Activated T-cell treated with anti-CD3 and anti-CD28 coated beads, Interleukin-2, amount 50 U/mL, for 72 hours (primary cell): ENCODE data around the gene KCNAB3. TPM values are rescaled to one million over a fixed set of nuclear protein-coding genes. Genes with fewer than 3 reads are reported as not detected.

Source experiments
- ATAC-seq, 2 donors: fragments of 150-1000 bp; cut with Tn5 transposase; replicated peaks in 1 of 2; 2 replicates each; pipeline ENCODE4 v1.10.0; 2021; ENCODE audit warnings: moderate library complexity in 2 of 2, mild to moderate bottlenecking in 1 of 2
- DNase-seq, 2 donors: peaks; one replicate each; pipeline ENCODE4 v3.0.0; 2021 to 2022; ENCODE audit warnings: mixed read lengths in 1 of 2
- H3K27ac Mint-ChIP-seq: one replicate; pipeline ENCODE4 v1.8.0; 2022; ENCODE audit warnings: mild to moderate bottlenecking, moderate library complexity, mixed read lengths
- H3K27me3 Mint-ChIP-seq: one replicate; pipeline ENCODE4 v1.8.0; 2022; ENCODE audit warnings: low read depth, mixed read lengths
- H3K36me3 Mint-ChIP-seq, 2 donors: one replicate each; pipeline ENCODE4 v1.8.0; 2022; ENCODE audit warnings: mixed read lengths in 2 of 2, mild to moderate bottlenecking in 1 of 2; ENCODE audit not compliant: insufficient read depth in 2 of 2
- H3K4me1 Mint-ChIP-seq: one replicate; pipeline ENCODE4 v1.8.0; 2022; ENCODE audit warnings: low read depth, mixed read lengths
- H3K4me3 Mint-ChIP-seq, 2 donors: one replicate each; pipeline ENCODE4 v1.8.0; 2022; ENCODE audit warnings: mild to moderate bottlenecking in 2 of 2, mixed read lengths in 2 of 2, moderate library complexity in 2 of 2
- H3K9me3 Mint-ChIP-seq, 2 donors: one replicate each; pipeline ENCODE4 v1.8.0; 2022; ENCODE audit warnings: mixed read lengths in 2 of 2
- total RNA-seq, 2 donors: library from RNA; stranded (reverse); gene quantifications; one replicate each; pipeline ENCODE4 v1.2.3, GENCODE V29; 2022

The KCNAB3 gene
- total RNA-seq, 2 donors from 2014 or later: 10.2 to 10.3 TPM

DNA sequence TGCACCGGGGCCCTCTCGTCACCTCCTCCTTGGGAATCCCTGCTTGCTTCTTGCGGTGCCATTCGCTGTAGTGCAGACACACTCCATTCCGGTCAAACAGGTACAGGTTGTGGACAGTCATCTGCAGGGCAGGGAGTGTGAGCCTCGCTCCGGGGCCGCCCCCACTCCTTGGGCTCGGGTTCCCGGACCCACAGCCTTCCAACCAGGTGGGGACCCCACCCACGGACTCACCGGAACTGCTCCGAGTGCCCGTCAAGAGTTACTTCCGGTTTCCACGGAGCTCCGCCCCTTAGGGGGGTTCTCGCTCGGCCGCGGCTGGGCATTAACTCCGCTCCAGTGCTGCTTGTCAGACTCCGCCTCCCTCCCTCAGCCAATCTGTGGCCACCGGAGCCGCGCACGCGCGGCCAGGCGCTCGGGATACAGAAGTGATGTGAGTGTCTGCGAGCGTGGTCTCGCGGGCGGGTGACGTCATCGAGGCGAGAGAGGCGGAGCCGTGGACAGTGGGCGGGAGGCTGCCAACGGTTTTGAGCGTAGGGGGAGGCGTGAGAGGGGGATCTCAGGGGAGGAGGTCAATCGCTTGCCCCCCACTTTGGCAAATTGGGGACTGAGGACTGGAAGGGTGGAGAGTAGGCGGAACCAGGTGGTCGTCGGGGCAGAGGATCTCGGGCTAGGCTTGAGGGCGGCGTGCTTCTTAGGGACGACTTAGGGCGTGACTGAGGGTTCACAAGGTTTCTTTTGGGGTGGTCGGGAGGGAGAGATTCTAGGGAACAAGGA is 2.2 kb upstream of the KCNAB3 start, which contains the start of the genes CNTROB and TRAPPC1:
TSS of gene CNTROB (plus strand) at position 498 of the 774 bp plus-strand sequence. CDS start 874 bp downstream, outside the sequence.
TSS of gene TRAPPC1 (minus strand) at position 238 of the 774 bp plus-strand sequence. CDS start at position 121, 117 bp downstream.
- peaks cover 7% of the 10 kb centered on the region in 2 donors for H3K36me3 Mint-ChIP-seq
- ATAC-seq (peak; percentile 96 to 97), DNase-seq (peak; percentile 100)
- no peaks in the 10 kb centered on the region for H3K9me3 Mint-ChIP-seq
- no peaks in the 10 kb centered on the region for H3K27me3 Mint-ChIP-seq
- H3K27ac Mint-ChIP-seq: peak within 1 kb of the TSS; percentile 72
- H3K4me3 Mint-ChIP-seq: peak within 1 kb of the TSS; percentile 87 to 96
- peaks cover 52% of the 10 kb centered on the region for H3K4me1 Mint-ChIP-seq

- DNase-seq (no peak), ATAC-seq (no peak)
- no peak overlapping the region for H3K27ac Mint-ChIP-seq
- H3K9me3 Mint-ChIP-seq: no peaks in the 10 kb centered on the region
- H3K4me1 Mint-ChIP-seq: peaks cover 51% of the 10 kb centered on the region
- H3K36me3 Mint-ChIP-seq: peaks cover 5 to 7% of the 10 kb centered on the region in 2 donors
- H3K27me3 Mint-ChIP-seq: no peaks in the 10 kb centered on the region
- H3K4me3 Mint-ChIP-seq: peak overlapping the region; percentile 87 to 96
Observed at GRCh38 chr17:7930841-7931631, 1.4 kb upstream of the KCNAB3 start.

DNA sequence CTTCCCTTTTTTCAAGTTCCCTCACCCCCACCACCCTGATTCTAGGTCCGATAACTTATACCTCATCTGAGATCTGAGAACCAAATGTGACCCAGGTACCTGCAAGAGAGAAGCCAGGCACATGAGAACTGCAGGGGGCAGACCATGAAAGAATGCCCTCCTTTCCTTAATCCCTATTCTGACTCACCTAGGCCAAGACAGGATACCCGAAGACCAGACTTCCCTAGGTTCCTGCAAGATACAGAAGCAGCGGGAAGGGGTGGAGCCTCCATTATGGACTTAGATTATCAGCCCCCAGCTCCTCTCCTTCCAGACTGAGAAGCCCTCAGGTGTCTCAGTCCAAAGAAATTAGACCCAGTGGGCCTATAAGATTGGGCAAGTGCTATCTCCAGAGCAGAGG is 2.1 kb downstream of the KCNAB3 start:
- ATAC-seq (no peak), DNase-seq (no peak)
- peaks cover 3 to 4% of the 10 kb centered on the region in 2 donors for H3K36me3 Mint-ChIP-seq
- no peak overlapping the region for H3K4me3 Mint-ChIP-seq
- peaks cover 30% of the 10 kb centered on the region for H3K4me1 Mint-ChIP-seq
- H3K27ac Mint-ChIP-seq: no peak overlapping the region
- H3K9me3 Mint-ChIP-seq: no peaks in the 10 kb centered on the region
- no peaks in the 10 kb centered on the region for H3K27me3 Mint-ChIP-seq

DNA sequence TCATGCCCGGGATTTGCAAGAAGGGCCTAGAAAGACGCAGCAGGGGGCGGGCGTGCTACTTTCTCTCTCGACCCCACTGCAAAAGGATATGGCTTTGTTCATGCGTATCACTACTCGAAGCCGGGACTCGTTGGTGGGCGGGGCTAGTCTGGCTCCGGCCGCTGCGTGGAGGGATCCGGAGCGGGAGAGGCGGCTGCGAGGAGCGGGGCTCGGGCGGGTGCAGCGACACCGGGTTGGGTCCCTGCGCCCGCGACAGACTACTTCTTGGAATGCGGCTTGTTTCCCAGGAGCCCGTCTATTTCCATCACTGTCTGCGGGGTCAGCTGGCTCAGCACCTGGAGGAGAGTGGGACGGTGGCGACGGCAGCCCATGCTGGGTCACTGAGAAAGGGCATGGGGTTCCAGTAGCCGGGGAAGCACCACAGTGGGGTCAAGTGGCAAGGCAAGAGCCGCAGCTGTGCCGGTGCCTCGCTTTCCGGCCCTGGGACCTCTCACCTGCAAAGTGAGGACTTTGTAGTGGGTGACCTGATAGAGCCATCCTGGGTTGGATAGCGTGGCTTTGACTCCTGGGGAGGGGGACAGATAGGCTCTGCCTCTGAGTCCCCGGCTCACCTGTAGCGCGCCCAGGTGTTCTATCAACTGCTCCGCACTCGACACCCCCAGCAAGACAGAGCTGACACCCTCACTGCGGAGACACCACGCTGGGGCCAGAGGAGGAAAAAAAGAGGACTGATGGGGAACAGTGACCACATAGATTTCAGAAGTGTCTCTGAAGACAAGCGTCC is 6.6 kb downstream of the KCNAB3 start:
- peak overlapping the region; percentile 84 to 86 for H3K4me3 Mint-ChIP-seq
- no peaks in the 10 kb centered on the region for H3K27me3 Mint-ChIP-seq

DNA sequence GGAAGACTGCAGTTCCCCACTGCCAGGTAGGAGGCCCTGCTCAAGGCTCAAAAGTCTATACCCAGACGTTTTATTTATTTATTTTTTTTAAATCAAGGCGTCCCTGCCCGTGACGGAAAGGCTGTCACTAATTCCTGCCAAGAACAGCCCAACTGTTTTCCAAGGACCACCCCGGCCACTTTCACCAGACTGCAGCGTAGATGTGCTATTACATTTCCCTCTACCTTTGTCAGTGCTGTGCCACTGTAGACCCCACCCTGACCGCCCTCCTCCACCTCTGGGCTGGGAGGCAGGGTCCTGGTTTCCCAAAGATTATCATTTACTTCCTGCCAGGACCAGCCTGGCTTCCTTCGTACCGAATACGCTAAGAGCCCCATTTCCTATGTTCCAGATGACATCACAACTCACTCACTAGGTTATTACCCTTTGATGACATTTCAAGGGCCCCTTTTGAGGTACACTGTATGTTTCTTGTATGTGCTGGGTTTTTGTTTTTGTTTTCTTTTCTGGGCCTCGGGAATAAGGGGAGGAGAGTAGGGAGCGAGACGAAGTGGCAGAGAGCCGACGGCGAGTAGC is 7.3 kb downstream of the KCNAB3 start:
- Mint-ChIP-seq H3K27me3 (no peaks in the 10 kb centered on the region), H3K36me3 (no peaks in the 10 kb centered on the region), H3K4me1 (peaks cover 24% of the 10 kb centered on the region), H3K27ac (peak overlapping the region; percentile 77), H3K9me3 (no peaks in the 10 kb centered on the region), H3K4me3 (peak overlapping the region; percentile 84 to 86)
- ATAC-seq (peak; percentile 50 to 59), DNase-seq (no peak)

More for the DNA sequence above, 6.6 kb downstream of the KCNAB3 start:
- peak; percentile 86 for DNase-seq
- Mint-ChIP-seq H3K4me1 (peaks cover 24% of the 10 kb centered on the region), H3K9me3 (no peaks in the 10 kb centered on the region), H3K27ac (peak overlapping the region; percentile 77), H3K36me3 (peaks cover 0 to 1% of the 10 kb centered on the region in 2 donors)
- peak; percentile 95 to 98 for ATAC-seq

- Mint-ChIP-seq H3K4me3 (peak overlapping the region; percentile 87 to 88), H3K27me3 (no peaks in the 10 kb centered on the region), H3K36me3 (peaks cover 0 to 2% of the 10 kb centered on the region in 2 donors), H3K4me1 (peaks cover 41% of the 10 kb centered on the region), H3K9me3 (no peaks in the 10 kb centered on the region), H3K27ac (peak overlapping the region; percentile 40)
- no peak for DNase-seq
- no peak for ATAC-seq
Observed at GRCh38 chr17:7916808-7917207, 12.8 kb downstream of the KCNAB3 start.

GRCh38 chr17:7916385-7916682 is 13.3 kb downstream of the KCNAB3 start:
- Mint-ChIP-seq H3K27me3 (no peaks in the 10 kb centered on the region), H3K9me3 (no peaks in the 10 kb centered on the region), H3K4me3 (peak overlapping the region; percentile 87 to 88), H3K27ac (peak overlapping the region; percentile 40), H3K4me1 (peaks cover 36% of the 10 kb centered on the region), H3K36me3 (peaks cover 0 to 2% of the 10 kb centered on the region in 2 donors)
- ATAC-seq (no peak), DNase-seq (no peak)

DNA sequence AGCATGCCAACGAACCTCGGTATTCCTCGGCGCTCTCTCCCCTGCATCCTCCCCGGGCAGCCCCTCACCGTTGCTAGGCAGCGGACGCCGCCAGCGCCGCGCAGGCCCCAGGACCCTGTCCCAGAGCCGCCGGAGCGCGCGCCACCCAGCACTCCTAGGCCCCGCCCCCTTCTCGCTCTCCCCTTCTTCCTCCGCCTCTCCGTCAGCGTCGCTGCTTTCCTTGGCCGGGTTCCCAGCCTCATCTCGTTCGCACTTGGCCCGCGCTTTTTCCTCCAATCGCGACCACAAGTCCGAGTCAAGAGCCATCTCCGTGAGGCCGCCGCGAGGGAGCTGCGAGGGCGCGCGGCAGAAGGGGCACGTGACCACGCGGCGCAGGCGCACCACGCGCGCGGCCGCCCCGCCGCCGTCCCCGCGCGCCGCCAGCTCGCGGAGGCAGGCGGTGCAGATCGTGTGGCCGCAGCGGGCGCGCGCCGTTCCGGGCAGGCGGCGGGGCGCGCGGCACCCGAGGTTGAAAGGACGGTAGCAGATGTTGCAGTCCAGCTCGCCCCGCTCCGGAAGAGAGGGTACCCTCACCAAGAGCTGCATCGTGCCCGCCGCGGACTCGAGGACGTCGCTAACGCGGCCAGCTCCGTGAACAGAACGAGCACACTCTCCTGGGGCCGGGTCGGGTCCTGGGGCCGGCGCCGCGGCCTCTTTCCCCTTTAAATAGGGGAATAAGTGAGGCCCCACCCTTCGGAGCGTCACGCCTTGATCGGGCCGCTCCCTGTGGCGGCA is 13.9 kb downstream of the KCNAB3 start, which contains the start of gene RNF227:
TSS of gene RNF227 (minus strand) at position 679 of the 774 bp plus-strand sequence. CDS start at position 585, 94 bp downstream.
- Mint-ChIP-seq H3K4me3 (peak within 1 kb of the TSS; percentile 87 to 88), H3K36me3 (peaks cover 0 to 3% of the 10 kb centered on the region in 2 donors), H3K27ac (peak within 1 kb of the TSS; percentile 78), H3K4me1 (peaks cover 35% of the 10 kb centered on the region), H3K27me3 (no peaks in the 10 kb centered on the region), H3K9me3 (no peaks in the 10 kb centered on the region)
- ATAC-seq (peak; percentile 85), DNase-seq (peak; percentile 88 to 90)

DNA sequence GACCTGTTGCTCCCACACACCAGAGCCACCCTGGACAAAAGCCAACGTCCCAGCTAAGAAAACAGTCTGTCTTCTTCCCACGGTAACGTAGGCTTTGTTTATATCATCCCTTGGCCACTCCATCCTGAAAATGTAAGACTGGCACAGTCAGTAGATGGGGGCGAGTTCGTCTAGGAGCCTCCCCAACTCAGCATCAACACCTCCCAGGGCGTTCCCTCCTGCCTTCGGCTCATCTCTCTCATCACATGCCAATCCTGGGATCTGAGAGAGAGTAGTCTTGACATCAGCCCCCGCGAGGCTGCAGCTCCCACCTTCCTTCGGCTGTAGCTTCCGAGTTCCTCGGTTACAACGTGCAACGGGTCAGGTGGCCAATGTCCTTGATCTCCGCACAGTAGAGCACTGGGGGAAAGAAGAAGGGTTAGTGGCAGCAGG is 14.5 kb downstream of the KCNAB3 start:
- Mint-ChIP-seq H3K9me3 (no peaks in the 10 kb centered on the region), H3K4me3 (peak overlapping the region; percentile 87 to 88), H3K27ac (peak overlapping the region; percentile 78), H3K36me3 (peaks cover 2 to 8% of the 10 kb centered on the region in 2 donors), H3K4me1 (peaks cover 35% of the 10 kb centered on the region), H3K27me3 (no peaks in the 10 kb centered on the region)
- peak in 1 of 2 donors; percentile 1 for ATAC-seq
- no peak for DNase-seq

DNA sequence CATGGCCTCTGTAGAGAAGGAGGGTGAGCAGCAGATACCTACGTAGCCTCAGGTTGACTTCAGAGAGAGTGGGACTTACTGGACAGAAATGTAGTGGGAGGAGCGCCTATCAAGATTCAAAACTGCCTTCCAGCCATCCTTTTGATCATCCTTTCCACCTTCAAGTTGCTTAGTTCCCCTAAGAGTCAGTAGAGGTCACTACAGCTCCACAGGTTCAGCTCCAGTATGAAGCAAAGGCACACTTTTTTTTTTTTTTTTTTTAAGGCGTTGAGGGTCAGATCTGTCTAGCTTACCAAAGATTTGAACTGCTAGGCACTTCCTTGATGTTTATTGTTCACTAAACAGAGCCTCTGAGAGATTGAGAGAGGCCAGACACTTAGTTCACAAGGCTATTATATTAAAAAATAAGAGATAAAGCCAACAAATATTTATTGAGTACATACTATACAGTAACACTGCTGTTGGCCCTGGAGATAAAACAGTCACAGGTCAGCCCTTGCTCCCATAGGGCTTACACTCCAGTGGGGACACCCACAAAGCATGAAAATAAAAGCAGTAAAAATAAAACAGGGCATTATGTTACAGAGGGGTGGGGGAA is 16.6 kb downstream of the KCNAB3 start:
- Mint-ChIP-seq H3K36me3 (peaks cover 9 to 20% of the 10 kb centered on the region in 2 donors), H3K27me3 (no peaks in the 10 kb centered on the region), H3K4me1 (peaks cover 35% of the 10 kb centered on the region), H3K27ac (peak overlapping the region; percentile 77), H3K4me3 (no peak overlapping the region), H3K9me3 (no peaks in the 10 kb centered on the region)
- ATAC-seq (peak; percentile 39 to 44), DNase-seq (peak; percentile 56 to 63)

- H3K36me3 Mint-ChIP-seq: peaks cover 10 to 21% of the 10 kb centered on the region in 2 donors
- DNase-seq: no peak
- H3K27ac Mint-ChIP-seq: no peak overlapping the region
- H3K27me3 Mint-ChIP-seq: no peaks in the 10 kb centered on the region
- no peak overlapping the region for H3K4me3 Mint-ChIP-seq
- peaks cover 27% of the 10 kb centered on the region for H3K4me1 Mint-ChIP-seq
- no peaks in the 10 kb centered on the region for H3K9me3 Mint-ChIP-seq
- ATAC-seq: no peak
Observed at GRCh38 chr17:7911116-7911515, 18.5 kb downstream of the KCNAB3 start.
